ENCODE results near the gene TMEM128. TPM values are rescaled to one million over a fixed set of nuclear protein-coding genes. Genes with fewer than 3 reads are reported as not detected.

Gene TMEM128
- total RNA-seq: 18.0 and 23.7 TPM in 2 replicates

GRCh38 chr4:4248029-4248884 lies at the start of gene TMEM128:
TMEM128 (minus strand) TSS chr4:4248223; CDS start chr4:4248202, 21 bp downstream.

GRCh38 chr4:4289941-4290850 lies 42.2 kb upstream of the TMEM128 start, which contains the start of the genes LYAR and ZBTB49:
LYAR (minus strand) TSS chr4:4290154; CDS start chr4:4283742, 6,412 bp downstream.
ZBTB49 (plus strand) TSS chr4:4290251; CDS start chr4:4299946, 9,695 bp downstream.

GRCh38 chr4:4226606-4227438 lies 21.2 kb downstream of the TMEM128 start, which contains the start of gene OTOP1:
OTOP1 (minus strand) TSS chr4:4226929; CDS start chr4:4226864, 65 bp downstream.

Other genes with a start within 250 kb of the TMEM128 start
- gene OTOP1, start 21.3 kb downstream of the TMEM128 start, total RNA-seq: not detected in 2 replicates
- gene LYAR, start 41.9 kb upstream of the TMEM128 start, total RNA-seq: 5.0 and 5.7 TPM in 2 replicates
- gene ZBTB49, start 42.0 kb upstream of the TMEM128 start, total RNA-seq: 4.9 and 5.4 TPM in 2 replicates
- gene NSG1, start 138.9 kb upstream of the TMEM128 start, total RNA-seq: 0.16 and 0.73 TPM in 2 replicates

Data from hair follicle dermal papilla cell (primary cell).